SU-DHL-6 (cell line): ENCODE measurements around the gene SHISA9.

ENCODE experiments used
- H2AFZ ChIP-seq: fragments of 200-600 bp; sonication (generic); 2 replicates; pipeline ENCODE4 v1.6.1; 2014; ENCODE audit warnings: low read depth, mild to moderate bottlenecking, moderate library complexity, mixed read lengths, antibody characterized with exemption, low read length; ENCODE audit not compliant: severe bottlenecking
- H3F3A ChIP-seq: fragments of 200-600 bp; shearing (Covaris generic); 2 replicates; pipeline ENCODE4 v1.6.0; 2016; ENCODE audit warnings: antibody characterized with exemption, mild to moderate bottlenecking; ENCODE audit not compliant: insufficient read depth
- H3K27ac ChIP-seq: fragments of 200-600 bp; sonication (generic); 2 replicates; pipeline ENCODE4 v1.5.1; 2016; ENCODE audit warnings: low read depth, mild to moderate bottlenecking, low read length, moderate library complexity, mixed read lengths
- H3K27me3 ChIP-seq: fragments of 200-600 bp; sonication (generic), shearing (Covaris generic); 2 replicates; pipeline ENCODE4 v1.6.0; 2014; ENCODE audit warnings: mild to moderate bottlenecking, low read length
- H3K36me3 ChIP-seq: fragments of 200-600 bp; sonication (generic); 2 replicates; pipeline ENCODE4 v1.6.1; 2014; ENCODE audit warnings: mild to moderate bottlenecking, low read length, mixed read lengths
- H3K4me2 ChIP-seq: fragments of 300-600, 200-600 bp; shearing (Covaris generic), sonication (generic); 2 replicates; pipeline ENCODE4 v1.6.0; 2014; ENCODE audit warnings: low read length, low read depth, mild to moderate bottlenecking; ENCODE audit not compliant: poor library complexity, severe bottlenecking
- H3K4me3 ChIP-seq: fragments of 200-600 bp; sonication (generic); 2 replicates; pipeline ENCODE4 v1.5.1; 2014; ENCODE audit warnings: antibody characterized with exemption, low read length, mild to moderate bottlenecking, mixed read lengths; ENCODE audit not compliant: insufficient read depth, poor library complexity, severe bottlenecking
- H3K79me2 ChIP-seq: fragments of 200-600 bp; sonication (generic); 2 replicates; pipeline ENCODE4 v1.6.1; 2014; ENCODE audit warnings: mild to moderate bottlenecking, low read length, moderate library complexity; ENCODE audit not compliant: insufficient read depth
- H3K9ac ChIP-seq: fragments of 200-600 bp; sonication (generic); 2 replicates; pipeline ENCODE4 v1.7.0; 2014; ENCODE audit warnings: mild to moderate bottlenecking, low read length
- H3K9me2 ChIP-seq: fragments of 200-600 bp; sonication (generic); replicated peaks from 2 replicates; pipeline ENCODE4 v1.6.1; 2014; ENCODE audit warnings: low read length; ENCODE audit not compliant: insufficient read depth
- H3K9me3 ChIP-seq: fragments of 200-600 bp; sonication (generic); 2 replicates; pipeline ENCODE4 v1.6.1; 2014; ENCODE audit warnings: low read length, mixed read lengths; ENCODE audit not compliant: insufficient read depth
- H4K20me1 ChIP-seq: fragments of 200-600 bp; sonication (generic); 2 replicates; pipeline ENCODE4 v1.6.1; 2014; ENCODE audit warnings: low read depth, mild to moderate bottlenecking, antibody characterized with exemption, low read length, moderate library complexity, mixed read lengths
- EZH2phosphoT487 ChIP-seq: fragments of 200-600 bp; sonication (generic), shearing (Covaris generic); conservative IDR thresholded peaks from 2 replicates; pipeline ENCODE4 v1.6.1; 2018; ENCODE audit warnings: mild to moderate bottlenecking, antibody characterized with exemption, low read length, moderate library complexity, mixed read lengths
- TF ChIP-seq, protein P1 (sequence below): fragments of 200-600 bp; sonication (generic); IDR thresholded peaks from one replicate; pipeline ENCODE4 v1.5.1; 2017; ENCODE audit warnings: antibody characterized with exemption, mild to moderate bottlenecking, low read length, moderate library complexity; ENCODE audit not compliant: insufficient read depth, poor library complexity, severe bottlenecking

The SHISA9 gene

GRCh38 chr16:12975766-12976165 is 74.4 kb downstream of the SHISA9 start:
- Histone ChIP-seq H2AFZ (no peak overlapping the region), H3K79me2 (no peaks in the 10 kb centered on the region), H3K9me2 (no peaks in the 10 kb centered on the region), H3K9me3 (no peaks in the 10 kb centered on the region), H3K4me2 (no peak overlapping the region), H4K20me1 (no peaks in the 10 kb centered on the region), H3F3A (no peaks in the 10 kb centered on the region), H3K4me3 (no peak overlapping the region), H3K9ac (no peak overlapping the region), H3K27ac (no peak overlapping the region), H3K27me3 (no peaks in the 10 kb centered on the region), H3K36me3 (no peaks in the 10 kb centered on the region)
- TF ChIP-seq, protein P1, sequence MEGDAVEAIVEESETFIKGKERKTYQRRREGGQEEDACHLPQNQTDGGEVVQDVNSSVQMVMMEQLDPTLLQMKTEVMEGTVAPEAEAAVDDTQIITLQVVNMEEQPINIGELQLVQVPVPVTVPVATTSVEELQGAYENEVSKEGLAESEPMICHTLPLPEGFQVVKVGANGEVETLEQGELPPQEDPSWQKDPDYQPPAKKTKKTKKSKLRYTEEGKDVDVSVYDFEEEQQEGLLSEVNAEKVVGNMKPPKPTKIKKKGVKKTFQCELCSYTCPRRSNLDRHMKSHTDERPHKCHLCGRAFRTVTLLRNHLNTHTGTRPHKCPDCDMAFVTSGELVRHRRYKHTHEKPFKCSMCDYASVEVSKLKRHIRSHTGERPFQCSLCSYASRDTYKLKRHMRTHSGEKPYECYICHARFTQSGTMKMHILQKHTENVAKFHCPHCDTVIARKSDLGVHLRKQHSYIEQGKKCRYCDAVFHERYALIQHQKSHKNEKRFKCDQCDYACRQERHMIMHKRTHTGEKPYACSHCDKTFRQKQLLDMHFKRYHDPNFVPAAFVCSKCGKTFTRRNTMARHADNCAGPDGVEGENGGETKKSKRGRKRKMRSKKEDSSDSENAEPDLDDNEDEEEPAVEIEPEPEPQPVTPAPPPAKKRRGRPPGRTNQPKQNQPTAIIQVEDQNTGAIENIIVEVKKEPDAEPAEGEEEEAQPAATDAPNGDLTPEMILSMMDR: no peak
- no peak for TF ChIP-seq EZH2phosphoT487

- Histone ChIP-seq H3K36me3 (no peaks in the 10 kb centered on the region), H3K4me2 (no peak overlapping the region), H2AFZ (no peak overlapping the region), H3K27ac (no peak overlapping the region), H4K20me1 (no peaks in the 10 kb centered on the region), H3F3A (no peaks in the 10 kb centered on the region), H3K4me3 (no peak overlapping the region), H3K27me3 (no peaks in the 10 kb centered on the region), H3K9ac (no peak overlapping the region), H3K9me3 (no peaks in the 10 kb centered on the region), H3K9me2 (no peaks in the 10 kb centered on the region), H3K79me2 (no peaks in the 10 kb centered on the region)
- TF ChIP-seq, protein P1: no peak
- no peak for TF ChIP-seq EZH2phosphoT487
Observed at GRCh38 chr16:12976496-12976895, 75.1 kb downstream of the SHISA9 start.

- TF ChIP-seq, protein P1: no peak
- no peak for TF ChIP-seq EZH2phosphoT487
- no peaks in the 10 kb centered on the region for H3K9me2 ChIP-seq
- H3K27ac ChIP-seq: no peak overlapping the region
- no peaks in the 10 kb centered on the region for H3K27me3 ChIP-seq
- no peaks in the 10 kb centered on the region for H3F3A ChIP-seq
- H3K79me2 ChIP-seq: no peaks in the 10 kb centered on the region
- H3K9ac ChIP-seq: no peak overlapping the region
- H4K20me1 ChIP-seq: no peaks in the 10 kb centered on the region
- no peaks in the 10 kb centered on the region for H3K9me3 ChIP-seq
- no peaks in the 10 kb centered on the region for H3K36me3 ChIP-seq
- no peak overlapping the region for H2AFZ ChIP-seq
- no peak overlapping the region for H3K4me3 ChIP-seq
- H3K4me2 ChIP-seq: no peak overlapping the region
Observed at GRCh38 chr16:12976936-12977335, 75.5 kb downstream of the SHISA9 start.
